K562 (cell line): Measurements from ENCODE around the gene DUSP10. TPM values are rescaled to one million over a fixed set of nuclear protein-coding genes. Genes with fewer than 3 reads are reported as not detected.

ENCODE experiments used
- ATAC-seq: fragments of 200-7000 bp; cut with Tn5 transposase; 3 replicates; pipeline ENCODE4 v1.9.1; 2020; ENCODE audit warnings: moderate library complexity
- BruUV-seq: library from RNA; stranded (reverse); fragments of 400-500 nt; replicated peaks from 2 replicates; lab custom pipeline; 2021; lab: Mats Ljungman, UMichigan
- CTCF ChIA-PET: fragments of 300-600 bp; formaldehyde crosslinking; extraction: SDS; loops from one replicate; lab custom pipeline; 2021; ENCODE audit warnings: low intra/inter-chr PET ratio; lab: Yijun Ruan, JAX
- POLR2A ChIA-PET: fragments of 300-600, 350-650 bp; sonication (Branson Sonifier 250); formaldehyde crosslinking; extraction: SDS; loops from one replicate; lab custom pipeline; 2021; ENCODE audit warnings: antibody characterized with exemption, inconsistent platforms; lab: Yijun Ruan, JAX
- DNase-seq, 4 experiments: peaks; one replicate each; pipeline versions ENCODE4 v3.0.0 to v3.0.0-alpha.2; 2011 to 2018; ENCODE audit warnings: low spot score in 3 of 4, mixed read lengths in 3 of 4; ENCODE audit errors: extremely low read depth in 1 of 4
- FAIRE-seq: peaks from 2 replicates; lab custom pipeline; 2011; peaks lifted over from hg19 to GRCh38; lab: Jason Lieb, UNC
- H2AFZ ChIP-seq: 2 replicates; pipeline ENCODE4 v1.6.0; 2011; ENCODE audit warnings: low read depth, low read length, control low read depth, inconsistent platforms
- H3K27ac ChIP-seq: fragments of 200-600 bp; 3 replicates; pipeline ENCODE4 v1.8.0; 2011; ENCODE audit warnings: low read depth, mild to moderate bottlenecking, control low read depth, inconsistent platforms, low read length, moderate library complexity, mixed read lengths; ENCODE audit errors: extremely low read depth
- H3K27me3 ChIP-seq, 2 experiments: fragments of 300-600 bp in 1 of 2; 2 replicates in 1 of 2; 3 replicates in 1 of 2; pipeline versions ENCODE4 v1.6.0 to v1.8.0; 2011; ENCODE audit warnings: inconsistent platforms in 2 of 2, low read length in 2 of 2, mild to moderate bottlenecking in 1 of 2, mixed read lengths in 1 of 2, moderate library complexity in 1 of 2; ENCODE audit not compliant: control insufficient read depth in 2 of 2, insufficient read depth in 2 of 2
- H3K36me3 ChIP-seq: fragments of 300-600 bp; 3 replicates; pipeline ENCODE4 v1.8.0; 2011; ENCODE audit warnings: mild to moderate bottlenecking, low read length, inconsistent platforms; ENCODE audit not compliant: control insufficient read depth, insufficient read depth
- H3K4me1 ChIP-seq, 2 experiments: fragments of 200-600 bp in 1 of 2; replicated peaks in 1 of 2; 2 replicates in 1 of 2; 3 replicates in 1 of 2; pipeline versions ENCODE4 v1.5.1 to v1.8.0; 2011; ENCODE audit warnings: inconsistent platforms in 2 of 2, low read length in 2 of 2, mild to moderate bottlenecking in 1 of 2, mixed read lengths in 1 of 2, moderate library complexity in 1 of 2; ENCODE audit not compliant: control insufficient read depth in 2 of 2, insufficient read depth in 2 of 2
- H3K4me2 ChIP-seq: 2 replicates; pipeline ENCODE4 v1.6.1; 2011; ENCODE audit warnings: low read length, control low read depth, inconsistent platforms, mixed read lengths; ENCODE audit not compliant: insufficient read depth
- H3K4me3 ChIP-seq: fragments of 200-600 bp; sonication (generic), shearing (Covaris generic); 2 replicates; pipeline ENCODE4 v1.5.1; 2016; ENCODE audit warnings: control low read depth, inconsistent platforms
- H3K79me2 ChIP-seq: fragments of 200-600 bp; 3 replicates; pipeline ENCODE4 v1.8.0; 2011; ENCODE audit warnings: low read length, inconsistent platforms; ENCODE audit not compliant: control insufficient read depth, insufficient read depth
- H3K9ac ChIP-seq, 2 experiments: 2 replicates each; pipeline versions ENCODE4 v1.6.0 to v1.6.1; 2011; ENCODE audit warnings: low read depth in 2 of 2, low read length in 2 of 2, control low read depth in 1 of 2, inconsistent platforms in 1 of 2, mild to moderate bottlenecking in 1 of 2, mixed read lengths in 1 of 2; ENCODE audit not compliant: insufficient read depth in 1 of 2
- H3K9me1 ChIP-seq: one replicate; pipeline ENCODE4 v1.6.0; 2011; ENCODE audit warnings: inconsistent platforms, mild to moderate bottlenecking, low read length, moderate library complexity; ENCODE audit not compliant: control insufficient read depth, insufficient read depth
- H3K9me3 ChIP-seq: replicated peaks from 2 replicates; pipeline ENCODE4 v1.5.1; 2011; ENCODE audit warnings: low read depth, low read length, inconsistent platforms; ENCODE audit not compliant: control insufficient read depth, insufficient read depth
- H4K20me1 ChIP-seq: replicated peaks from 2 replicates; pipeline ENCODE4 v1.6.1; 2011; ENCODE audit warnings: low read length, inconsistent platforms, mixed read lengths; ENCODE audit not compliant: control insufficient read depth, insufficient read depth
- E2F3 ChIP-seq: fragments of 250-450 bp; sonication (Bioruptor Pico); IDR thresholded peaks from 2 replicates; pipeline ENCODE4 v1.4.0; 2020; ENCODE audit warnings: mild to moderate bottlenecking
- FOXA3 ChIP-seq, 2 experiments: fragments of 450-650 bp in 1 of 2; sonication (generic) in 1 of 2; formaldehyde crosslinking; IDR thresholded peaks in 1 of 2; conservative IDR thresholded peaks in 1 of 2; 2 replicates each; pipeline versions ENCODE4 v1.4.0 to v1.8.0; 2020 to 2022; ENCODE audit warnings: mild to moderate bottlenecking in 2 of 2, missing genetic modification reagents in 1 of 2
- HBP1 ChIP-seq: fragments of 450-650 bp; formaldehyde crosslinking; IDR thresholded peaks from 2 replicates; pipeline ENCODE4 v1.4.0; 2022; ENCODE audit warnings: missing genetic modification characterization
- NFATC3 ChIP-seq: fragments of 450-650 bp; IDR thresholded peaks from 2 replicates; pipeline ENCODE4 v1.6.1; 2017; ENCODE audit warnings: mild to moderate bottlenecking
- SMARCA5 ChIP-seq: fragments of 450-650 bp; IDR thresholded peaks from 2 replicates; pipeline ENCODE4 v1.6.1; 2016
- SREBF2 ChIP-seq: sonication (generic); formaldehyde crosslinking; IDR thresholded peaks from 2 replicates; pipeline ENCODE4 v1.4.0; 2020; ENCODE audit warnings: mild to moderate bottlenecking, missing genetic modification reagents
- ZKSCAN3 ChIP-seq: fragments of 250-450 bp; sonication (Bioruptor Pico); IDR thresholded peaks from 2 replicates; pipeline ENCODE4 v1.4.0; 2020
- WGBS: fragments of 100-300 bp; shearing (Covaris generic); methylation state at CpG from one replicate; pipeline ENCODE4 v1.1.6; 2016; ENCODE audit warnings: low coverage, mixed read lengths; ENCODE audit not compliant: insufficient coverage; ENCODE audit errors: missing lambda C conversion rate; 5-methylcytosine and 5-hydroxymethylcytosine counted together
- in situ Hi-C: fragments of 300-500 bp; cut with MboI; formaldehyde crosslinking; loops from 4 replicates; pipeline ENCODE4 v1.15.0; 2018; ENCODE audit warnings: inconsistent platforms, mixed read lengths
- intact Hi-C: fragments of 100-400 bp; cut with micrococcal nuclease; formaldehyde crosslinking; loops from 2 replicates; pipeline ENCODE4 v1.14.2; 2022
- polyA plus RNA-seq, 8 experiments: library from polyadenylated mRNA; depleted of rRNA in 4 of 8; stranded (reverse) in 5 of 8; unstranded in 3 of 8; fragments of >200 nt; fragmentation: Nextera tagmentation in 2 of 8; fragmentation: Illumina TruSeq in 1 of 8; extraction: Ambion mirVana in 2 of 8; extraction: Trizol in 1 of 8; gene quantifications; 2 replicates each; pipeline versions ENCODE4 v1.2.1 to v1.2.3, GENCODE V29; 2011 to 2014; ENCODE audit warnings: inconsistent platforms in 1 of 8, missing spikeins in 1 of 8
- total RNA-seq, 7 experiments: library from RNA; depleted of rRNA in 6 of 7; stranded (reverse); fragments of >200 nt in 6 of 7; fragmentation: Illumina TruSeq in 2 of 7; extraction: Trizol in 2 of 7; gene quantifications; 2 replicates each; pipeline versions ENCODE4 v1.2.1 to v1.2.3, GENCODE V29; 2011 to 2021; ENCODE audit warnings: low replicate concordance in 1 of 7
- TF ChIP-seq, protein P1 (sequence below): conservative IDR thresholded peaks from 2 replicates; pipeline ENCODE4 v1.6.1; 2011; ENCODE audit warnings: low read depth, mild to moderate bottlenecking, low read length; ENCODE audit not compliant: control insufficient read depth

The DUSP10 gene
- total and polyA plus RNA-seq, 9 of the 15 experiments (the other 6 are each of a cell fraction or from before 2014, with no cell fraction given): 1.7 to 8.3 (median 6.1) TPM

DNA sequence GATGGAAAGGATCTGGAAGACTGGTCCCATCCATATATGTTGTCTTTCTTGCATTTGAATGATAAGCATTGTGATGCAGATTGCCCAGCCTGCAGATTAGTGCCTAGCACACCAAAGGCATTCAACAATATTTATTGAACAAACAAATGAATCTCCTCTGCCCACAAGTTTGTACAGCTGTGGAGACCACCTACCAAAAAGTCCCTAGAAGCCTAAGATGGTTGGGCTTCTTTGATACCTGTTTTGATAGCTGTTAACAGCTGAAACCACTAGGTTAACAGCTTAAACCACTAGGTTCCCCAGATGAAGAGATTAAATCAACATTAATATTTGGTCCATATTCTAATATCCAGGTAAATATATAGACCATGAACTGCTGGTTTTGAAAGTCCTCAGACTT lies 9.8 kb downstream of the DUSP10 start:
- Histone ChIP-seq H3K79me2 (peaks cover 21% of the 10 kb centered on the region; the same call in 2 of the 3 replicates), H3K4me2 (no peak overlapping the region), H3K9me3 (no peaks in the 10 kb centered on the region), H3K4me3 (no peak overlapping the region), H3K27me3 (no peaks in the 10 kb centered on the region), H3K27ac (no peak overlapping the region), H3K9ac (no peak overlapping the region), H3K9me1 (no peaks in the 10 kb centered on the region), H3K36me3 (0 out of 3 replicates have a peak, but pooled peaks cover 3% of the 10 kb centered on the region), H2AFZ (no peak overlapping the region), H4K20me1 (no peaks in the 10 kb centered on the region), H3K4me1 (peaks cover 0 to 3% of the 10 kb centered on the region in 2 experiments; a peak in 1 of 5 replicates)
- DNase-seq: no peak
- no TSS peak for BruUV-seq
- ATAC-seq: no peak
- intact Hi-C loops (no loop called here), in situ Hi-C loops (no loop called here)
- no peak for FAIRE-seq
- CTCF ChIA-PET: no interaction called here
- TF ChIP-seq FOXA3 (CRISPR knock-in tag; conservative IDR thresholded peaks at IDR 0.05 in 1 of 2, IDR thresholded peaks at IDR 0.05 in 1 of 2): no peak
- TF ChIP-seq NFATC3: no peak
- POLR2A ChIA-PET: interaction anchor here (0.8 to 1.8 kb wide), 3 partner anchors 10 to 164 kb away, joined by 3 to 6 read pairs (median 4); partner anchors contain the start of gene DUSP10

DNA sequence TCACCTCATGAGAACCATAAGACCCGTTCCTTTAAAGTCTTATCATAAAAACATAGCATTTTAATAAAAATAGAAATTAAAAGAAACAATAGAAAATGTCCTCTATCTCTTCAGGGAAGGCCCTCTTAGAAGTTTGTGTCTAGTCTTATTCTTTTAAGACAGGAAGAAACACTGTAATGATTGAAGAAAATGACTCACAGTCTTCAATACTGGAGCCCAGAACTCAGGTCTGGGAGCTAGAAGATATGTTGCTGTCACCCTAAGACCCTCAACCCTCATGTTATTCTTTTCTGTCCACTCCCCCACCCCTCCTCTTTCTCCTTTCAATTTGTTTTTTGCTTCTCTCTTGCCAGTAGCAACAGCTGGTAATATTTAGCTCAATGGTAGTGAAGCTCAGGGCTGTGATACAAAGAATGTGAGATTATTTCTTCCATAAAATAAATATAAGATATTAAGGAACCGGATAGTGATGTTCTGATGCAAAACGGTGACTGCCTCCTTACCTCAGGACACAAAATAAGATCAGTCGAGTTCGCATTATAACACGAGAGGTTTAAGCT lies 12.0 kb downstream of the DUSP10 start:
- Histone ChIP-seq H3K4me2 (no peak overlapping the region), H3K9me1 (no peaks in the 10 kb centered on the region), H3K9ac (no peak overlapping the region), H3K4me1 (peaks cover 0 to 15% of the 10 kb centered on the region in 2 experiments; a peak in 4 of 5 replicates), H3K27me3 (no peaks in the 10 kb centered on the region), H3K27ac (no peak overlapping the region), H3K79me2 (peaks cover 21% of the 10 kb centered on the region; the same call in 2 of the 3 replicates), H2AFZ (no peak overlapping the region), H3K4me3 (no peak overlapping the region), H3K36me3 (peaks cover under 1% of the 10 kb centered on the region; the same call in 1 of the 3 replicates), H4K20me1 (no peaks in the 10 kb centered on the region), H3K9me3 (no peaks in the 10 kb centered on the region)
- FAIRE-seq: no peak
- intact Hi-C loops: no loop called here
- ChIA-PET CTCF (no interaction called here), POLR2A (interaction anchor here (1.2 to 3.8 kb wide), 3 partner anchors 8 to 13 kb away, joined by 3 to 15 read pairs (median 7); partner anchors contain the start of gene DUSP10)
- 49% methylated on average over 6 of the region's 6 CpGs for WGBS
- BruUV-seq: no TSS peak
- TF ChIP-seq ZKSCAN3 (no peak), E2F3 (CRISPR knock-in tag) (no peak), HBP1 (no peak), SREBF2 (CRISPR knock-in tag) (no peak), SMARCA5 (no peak)
- TF ChIP-seq, protein P1, sequence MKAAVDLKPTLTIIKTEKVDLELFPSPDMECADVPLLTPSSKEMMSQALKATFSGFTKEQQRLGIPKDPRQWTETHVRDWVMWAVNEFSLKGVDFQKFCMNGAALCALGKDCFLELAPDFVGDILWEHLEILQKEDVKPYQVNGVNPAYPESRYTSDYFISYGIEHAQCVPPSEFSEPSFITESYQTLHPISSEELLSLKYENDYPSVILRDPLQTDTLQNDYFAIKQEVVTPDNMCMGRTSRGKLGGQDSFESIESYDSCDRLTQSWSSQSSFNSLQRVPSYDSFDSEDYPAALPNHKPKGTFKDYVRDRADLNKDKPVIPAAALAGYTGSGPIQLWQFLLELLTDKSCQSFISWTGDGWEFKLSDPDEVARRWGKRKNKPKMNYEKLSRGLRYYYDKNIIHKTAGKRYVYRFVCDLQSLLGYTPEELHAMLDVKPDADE: no peak
- in situ Hi-C loops: no loop called here
- DNase-seq: no peak
- no peak for ATAC-seq
